HG03064 (cell line): ENCODE measurements around the gene PRSS3.
"Not testable (repeated sequence)": the region's sequence is repeated elsewhere in the genome, so short reads cannot be mapped to it uniquely, and the experiment has no call there.

ENCODE experiments used
- ATAC-seq: cut with Tn5 transposase; IDR thresholded peaks from one replicate; pipeline ENCODE4 v1.9.1; 2021; ENCODE audit warnings: low read depth; ENCODE audit not compliant: unreplicated experiment

PRSS3 gene

DNA sequence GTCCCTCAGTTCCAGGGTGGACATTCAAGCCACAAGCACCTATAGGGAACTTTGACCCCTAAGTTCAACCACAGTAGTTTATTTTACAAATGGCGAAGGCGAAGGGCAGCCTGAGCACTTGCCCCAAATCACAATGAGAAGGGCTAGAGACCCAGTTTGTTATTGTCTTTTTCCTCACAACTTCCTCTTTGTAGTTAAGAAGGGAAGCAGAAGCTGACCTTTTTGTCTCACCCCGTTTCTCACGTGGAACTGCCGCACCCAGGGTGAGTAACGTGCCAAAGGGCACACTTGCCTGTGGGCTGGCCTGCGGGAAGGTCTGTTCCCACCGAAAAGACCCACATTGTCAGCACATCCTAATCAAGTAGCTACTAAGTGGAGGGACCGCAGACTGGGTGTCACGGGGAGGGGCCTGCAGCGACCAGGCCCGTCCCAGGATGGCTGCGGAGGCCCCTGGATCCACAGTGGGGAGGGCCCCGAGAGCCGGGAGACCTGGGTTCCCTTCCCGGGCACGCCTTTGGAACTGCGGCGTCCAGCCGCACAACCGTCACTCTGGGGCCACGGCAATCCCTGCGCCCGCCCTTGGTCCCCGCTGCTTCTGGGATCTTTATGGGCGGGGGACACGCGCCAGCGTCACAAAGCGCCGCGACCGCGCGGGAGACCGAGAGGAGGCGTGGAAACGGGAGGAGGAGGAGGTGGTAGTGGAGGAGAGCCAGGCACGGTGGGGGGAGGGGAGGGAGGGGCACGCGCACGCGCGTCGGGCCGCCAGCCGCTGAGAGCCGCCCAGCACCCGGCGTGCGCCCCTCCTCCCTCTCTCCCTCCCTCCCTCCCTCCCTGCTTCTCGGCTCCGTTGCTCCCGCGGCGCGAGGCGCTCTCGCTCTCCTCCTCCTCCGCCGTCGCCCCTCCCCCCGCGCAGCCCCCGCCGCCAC, 21.2 kb downstream of the PRSS3 start, which contains the start of gene UBE2R2:
TSS of gene UBE2R2 (plus strand) at position 834 of the 926 bp plus-strand sequence. CDS start 598 bp downstream, outside the sequence.
- ATAC-seq: peak; percentile 52

DNA sequence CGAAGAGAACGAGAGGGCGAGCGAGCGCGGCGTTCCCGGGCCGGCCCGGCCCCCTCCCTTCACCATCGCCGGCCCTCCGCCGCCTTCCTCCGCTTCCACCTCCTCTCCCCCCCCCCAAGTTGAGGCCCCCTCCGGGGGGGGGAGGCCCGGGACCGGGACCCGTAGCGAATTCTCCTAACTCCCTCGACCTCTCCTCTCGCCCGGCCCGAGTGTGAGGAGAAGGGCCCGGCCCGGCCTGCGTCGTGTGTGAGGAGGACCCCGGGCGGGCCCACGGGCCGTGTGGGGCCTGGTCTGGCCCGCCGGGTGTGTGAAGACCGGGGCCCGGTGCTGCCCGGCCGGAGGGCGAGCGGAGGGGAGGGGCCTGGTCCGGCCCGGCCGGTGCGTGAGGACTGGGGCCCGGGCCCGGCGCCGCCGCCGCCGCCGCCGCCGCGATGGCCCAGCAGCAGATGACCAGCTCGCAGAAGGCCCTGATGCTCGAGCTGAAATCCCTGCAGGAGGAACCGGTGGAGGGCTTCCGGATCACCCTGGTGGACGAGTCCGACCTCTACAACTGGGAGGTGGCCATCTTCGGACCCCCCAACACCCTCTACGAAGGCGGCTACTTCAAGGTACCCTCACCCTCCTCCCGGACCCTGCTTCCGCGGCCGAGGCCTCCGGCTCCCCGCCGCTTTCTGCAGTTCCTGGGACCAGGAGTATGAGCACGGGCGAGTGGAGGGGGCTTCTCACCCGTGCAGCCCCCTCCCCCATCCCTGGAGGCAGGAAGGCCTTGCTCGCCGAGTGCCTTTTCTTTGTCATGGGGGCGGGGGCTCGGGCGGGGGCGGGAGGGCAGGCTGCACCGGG, 22.2 kb downstream of the PRSS3 start:
- ATAC-seq: peak; percentile 24

DNA sequence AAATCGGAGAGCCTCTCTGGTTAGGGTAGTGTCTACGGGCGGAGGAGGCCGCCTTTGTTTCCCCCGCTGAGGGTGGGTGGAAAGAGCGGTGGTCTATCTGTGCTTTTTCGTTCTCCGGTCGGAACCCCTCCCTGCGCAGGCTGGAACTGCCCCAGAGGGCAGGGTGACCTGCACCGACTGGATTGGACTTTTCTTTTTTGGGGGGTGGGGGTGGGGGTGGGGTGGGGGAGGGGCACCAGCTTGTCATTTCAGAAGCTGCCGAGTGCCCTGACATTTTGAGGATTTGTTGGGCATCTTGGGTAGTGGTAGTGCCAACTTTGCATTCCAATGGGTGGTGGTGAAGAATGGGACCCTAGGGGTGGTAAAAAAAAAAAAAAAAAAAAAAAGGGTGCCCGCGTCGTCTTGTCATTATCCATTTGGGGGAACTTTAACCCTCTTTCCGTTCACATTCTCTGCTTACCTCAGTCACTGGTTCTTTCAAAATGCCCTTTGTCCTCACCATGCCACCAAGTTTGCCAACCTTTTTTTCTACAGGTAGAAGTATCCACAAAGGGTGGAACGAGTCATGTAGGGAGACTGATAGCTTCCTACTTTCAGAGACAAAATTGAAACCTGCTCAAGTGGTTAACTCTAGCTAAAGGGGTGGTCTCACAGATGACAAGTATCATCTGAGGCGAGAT, 22.9 kb downstream of the PRSS3 start:
- no peak for ATAC-seq

DNA sequence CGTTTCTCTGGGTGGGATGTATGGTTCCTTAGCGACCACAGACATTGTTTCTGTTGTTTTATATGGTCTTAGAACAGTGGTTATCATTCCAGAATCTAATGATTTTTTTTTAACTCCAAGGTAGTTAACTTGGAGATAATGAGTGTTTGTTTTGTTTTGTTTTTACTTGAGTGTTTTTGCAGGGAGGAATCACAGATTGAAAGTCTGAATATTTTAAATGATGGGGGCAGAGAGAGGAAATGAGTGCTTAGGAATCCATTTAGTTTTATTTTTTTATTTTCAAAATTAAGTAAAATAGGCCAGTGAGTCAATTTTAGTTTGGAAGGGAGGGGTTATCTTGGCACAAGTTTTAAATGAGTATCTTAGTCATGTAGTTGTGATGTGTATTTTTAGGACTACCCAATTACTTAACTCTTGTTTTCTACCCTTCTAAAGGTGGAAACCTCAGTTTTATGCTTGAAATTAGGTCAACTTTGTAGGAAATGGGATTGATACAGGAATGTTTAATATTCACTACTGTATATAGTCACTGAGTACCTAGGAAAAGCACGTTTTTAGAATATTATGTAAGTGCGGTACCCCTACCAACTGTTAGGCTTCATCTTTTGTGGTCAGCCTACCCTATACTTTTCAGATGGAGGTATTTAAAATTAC, 23.6 kb downstream of the PRSS3 start:
- no peak for ATAC-seq

DNA sequence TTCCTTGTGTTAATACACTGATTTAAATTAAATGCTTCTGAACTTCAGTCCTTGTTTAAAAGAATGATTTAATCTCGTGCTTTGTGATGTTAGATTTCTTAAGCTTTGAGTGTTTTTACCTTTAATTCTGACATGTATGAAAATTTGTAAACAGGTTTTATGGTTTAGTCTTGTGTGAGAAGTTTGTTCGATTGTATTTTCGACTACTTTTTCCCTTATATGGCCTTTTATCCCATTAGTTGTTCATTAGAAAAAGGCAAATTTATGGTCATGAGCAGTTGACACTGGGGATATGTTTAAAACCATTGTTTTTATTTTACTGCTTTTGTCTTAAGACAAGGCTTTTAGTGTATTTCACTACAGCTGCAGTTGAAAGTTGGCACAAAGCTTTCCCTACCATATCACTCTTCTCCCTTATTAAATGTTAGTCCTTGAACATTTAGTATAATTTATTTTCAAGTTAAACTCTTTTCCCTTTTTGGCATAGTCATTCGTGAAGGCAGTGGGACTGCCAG, 24.9 kb downstream of the PRSS3 start:
- no peak for ATAC-seq

DNA sequence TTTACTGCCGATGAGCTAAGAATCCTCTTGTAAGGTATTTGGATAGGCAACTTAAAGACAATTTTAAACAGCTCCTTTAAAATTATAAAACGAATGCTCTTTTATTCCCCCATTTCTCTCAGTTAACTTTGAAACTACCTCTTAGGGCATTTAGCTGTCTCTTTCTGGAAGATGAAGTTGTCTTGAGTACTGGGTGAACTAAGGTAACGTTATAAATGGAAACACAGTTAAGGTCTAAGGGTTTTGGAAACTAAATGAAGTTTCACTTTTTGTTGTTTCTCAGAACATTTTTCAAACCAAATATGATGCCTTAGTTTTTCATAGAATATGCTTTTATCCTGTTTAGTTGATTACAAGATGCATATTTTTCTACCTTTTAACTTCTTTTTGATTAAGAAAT, 28.4 kb downstream of the PRSS3 start:
- ATAC-seq: no peak

DNA sequence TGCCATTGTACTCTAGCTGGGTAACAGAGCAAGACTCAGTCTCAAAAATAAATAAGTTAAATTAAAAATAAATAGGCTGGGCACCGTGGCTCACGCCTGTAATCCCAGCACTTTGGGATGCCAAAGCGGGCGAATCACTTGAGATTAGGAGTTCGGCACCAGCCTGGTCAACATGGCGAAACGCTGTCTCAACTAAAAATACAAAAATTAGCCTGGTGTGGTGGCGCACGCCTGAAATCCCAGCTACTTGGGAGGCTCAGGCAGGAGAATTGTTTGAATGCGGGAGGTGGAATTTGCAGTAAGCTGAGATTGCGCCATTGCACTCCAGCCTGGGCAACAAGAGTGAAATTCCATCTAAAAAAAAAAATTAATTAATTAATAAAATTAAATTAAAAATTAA, 31.9 kb downstream of the PRSS3 start:
- not testable (repeated sequence) for ATAC-seq

DNA sequence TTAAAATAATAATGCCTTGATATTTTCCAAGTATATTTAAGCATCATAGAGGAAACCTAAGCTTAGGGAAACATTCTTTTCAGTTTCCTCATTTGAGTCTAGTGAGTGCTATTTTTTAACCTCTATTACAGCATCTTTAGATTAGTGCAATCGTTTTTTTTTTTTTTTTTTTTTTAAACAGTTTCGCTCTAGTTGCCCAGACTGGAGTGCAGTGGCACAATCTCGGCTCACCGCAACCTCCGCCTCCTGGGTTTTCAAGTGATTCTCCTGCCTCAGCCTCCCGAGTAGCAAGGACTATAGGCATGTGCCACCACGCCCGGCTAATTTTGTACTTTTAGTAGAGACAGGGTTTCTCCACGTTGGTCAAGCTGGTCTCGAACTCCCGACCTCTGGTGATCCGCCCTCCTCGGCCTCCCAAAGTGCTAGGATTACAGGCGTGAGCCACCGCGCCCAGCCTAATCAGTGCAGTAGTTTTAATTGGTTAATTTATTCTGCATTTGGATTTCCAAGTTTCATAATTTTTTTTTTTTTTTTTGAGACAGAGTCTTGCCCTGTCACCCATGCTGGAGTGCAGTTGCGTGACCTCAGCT, 34.4 kb downstream of the PRSS3 start:
- ATAC-seq: not testable (repeated sequence)

DNA sequence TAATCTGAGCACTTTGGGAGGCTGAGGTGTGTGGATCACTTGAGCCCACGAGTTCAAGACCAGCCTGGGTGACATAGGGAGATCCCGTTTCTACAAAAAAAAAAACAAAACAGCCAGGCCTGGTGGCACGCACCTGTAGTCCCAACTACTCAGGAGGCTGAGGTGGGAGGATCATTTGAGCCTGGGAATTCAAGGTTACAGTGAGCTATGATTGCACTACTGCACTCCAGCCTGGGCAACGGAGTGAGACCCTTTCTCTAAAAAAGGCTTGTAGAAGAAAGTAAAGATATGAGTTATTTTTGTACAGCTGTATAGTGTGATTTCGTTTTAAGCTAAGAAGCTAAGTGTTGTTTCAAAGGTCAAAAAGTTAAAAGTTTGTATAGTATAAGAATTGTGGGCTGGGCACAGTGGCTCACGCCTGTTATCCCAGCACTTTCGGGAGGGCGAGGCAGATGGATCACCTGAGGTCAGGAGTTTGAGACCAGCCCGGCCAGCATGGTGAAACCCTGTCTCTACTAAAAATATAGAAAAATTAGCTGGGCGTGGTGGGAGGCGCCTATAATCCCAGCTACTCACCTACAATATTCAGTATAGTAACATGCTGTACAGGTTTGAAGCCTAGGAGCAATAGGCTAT, 40.4 kb downstream of the PRSS3 start:
- ATAC-seq: no peak

DNA sequence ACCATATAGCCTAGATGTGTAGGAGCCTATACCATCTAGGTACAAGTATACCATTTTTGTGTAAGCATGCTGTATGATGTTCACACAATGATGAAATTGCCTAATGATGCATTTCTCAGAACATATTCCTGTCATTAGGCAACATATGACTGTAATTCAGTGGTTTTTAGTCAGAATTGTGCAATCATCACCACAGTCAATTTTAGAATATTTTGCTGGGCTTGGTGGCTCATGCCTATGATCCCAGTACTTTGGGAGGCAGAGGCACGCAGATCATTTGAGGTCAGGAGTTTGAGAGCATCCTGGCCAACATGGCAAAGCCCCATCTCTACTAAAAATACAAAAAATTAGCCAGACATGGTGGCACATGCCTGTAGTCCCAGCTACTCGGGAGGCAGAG, 40.9 kb downstream of the PRSS3 start:
- not testable (repeated sequence) for ATAC-seq

DNA sequence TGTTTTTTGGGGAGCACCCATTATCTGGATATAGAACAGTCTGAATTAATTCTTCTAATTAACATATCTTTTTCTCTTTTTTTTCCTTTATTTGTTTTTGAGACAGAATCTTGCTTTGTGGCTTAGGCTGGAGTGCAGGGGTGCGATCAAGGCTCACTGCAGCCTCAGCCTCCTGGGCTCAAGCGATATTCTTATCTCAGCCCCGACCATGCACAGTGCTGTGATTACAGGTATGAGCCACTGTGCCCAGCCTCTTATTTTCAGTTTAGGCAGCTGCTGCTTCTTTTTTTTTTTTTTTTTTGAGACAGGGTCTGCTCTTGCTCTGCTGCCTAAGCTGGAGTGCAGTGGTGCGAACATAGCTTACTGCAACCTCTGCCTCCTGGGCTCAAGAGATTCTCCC, 41.8 kb downstream of the PRSS3 start:
- no peak for ATAC-seq

DNA sequence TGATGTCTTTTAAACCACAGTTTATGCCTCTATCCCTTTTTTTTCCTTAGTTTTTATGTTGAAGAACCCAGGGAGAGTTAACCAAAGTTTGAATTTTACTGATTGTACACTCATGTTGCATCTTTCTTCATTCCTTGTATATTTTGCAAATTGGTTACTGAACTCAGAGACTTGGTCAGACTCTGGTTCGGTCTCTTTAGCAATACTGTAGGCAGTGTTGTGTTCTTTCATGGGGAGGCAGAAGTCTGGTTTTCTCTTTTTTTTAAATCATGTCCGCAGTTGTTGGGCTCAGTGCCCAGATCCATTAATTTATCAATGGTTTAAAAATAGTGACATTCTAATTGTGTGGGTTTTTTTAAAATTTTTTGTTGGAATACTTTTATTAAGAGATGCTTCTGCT, 45.0 kb downstream of the PRSS3 start:
- no peak for ATAC-seq

DNA sequence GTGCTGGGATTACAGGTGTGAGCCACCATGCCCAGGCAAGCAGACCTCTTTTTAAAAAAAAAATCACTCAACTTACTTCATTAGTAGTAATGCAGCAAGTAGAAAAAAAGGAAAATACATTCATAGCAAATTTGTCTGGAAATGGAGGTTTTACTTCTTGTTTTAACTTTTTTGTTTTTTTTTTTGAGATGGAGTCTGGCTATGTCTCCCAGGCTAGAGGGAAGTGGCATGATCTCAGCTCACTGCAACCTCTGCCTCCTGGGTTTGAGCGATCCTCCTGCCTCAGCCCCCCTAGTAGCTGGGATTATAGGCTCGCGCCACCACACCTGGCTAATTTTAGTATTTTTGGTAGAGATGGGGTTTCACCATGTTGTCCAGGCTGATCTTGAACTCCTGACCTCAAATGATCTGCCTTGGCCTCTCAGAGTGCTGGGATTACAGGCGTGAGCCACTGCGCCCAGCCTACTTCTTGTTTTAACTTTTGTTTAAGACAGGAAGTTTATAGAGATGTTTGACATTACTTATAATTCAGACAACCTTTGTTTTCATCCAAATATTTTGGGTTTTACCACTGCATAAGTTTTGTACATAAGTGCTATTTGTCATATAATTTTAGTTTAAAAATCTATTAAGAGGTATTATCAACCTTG, 48.1 kb downstream of the PRSS3 start:
- no peak for ATAC-seq

DNA sequence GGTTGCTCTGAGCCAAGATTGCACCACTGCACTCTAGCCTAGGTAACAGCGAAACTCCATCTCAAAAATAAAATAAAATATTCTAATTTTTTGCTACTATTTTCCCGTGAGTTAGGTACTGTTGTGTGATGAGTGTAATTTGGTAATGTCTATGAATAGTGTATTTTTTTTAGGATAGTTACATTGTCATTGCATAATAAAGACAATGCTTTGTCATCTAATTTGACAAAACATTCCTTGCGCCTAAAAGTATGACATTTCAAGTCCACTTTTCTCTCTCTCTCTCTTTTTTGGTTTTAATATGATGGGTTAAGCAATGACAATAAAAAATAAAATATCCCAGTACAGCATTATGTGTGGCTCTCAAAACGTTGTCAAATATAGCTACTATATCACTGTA, 50.9 kb downstream of the PRSS3 start:
- ATAC-seq: no peak

DNA sequence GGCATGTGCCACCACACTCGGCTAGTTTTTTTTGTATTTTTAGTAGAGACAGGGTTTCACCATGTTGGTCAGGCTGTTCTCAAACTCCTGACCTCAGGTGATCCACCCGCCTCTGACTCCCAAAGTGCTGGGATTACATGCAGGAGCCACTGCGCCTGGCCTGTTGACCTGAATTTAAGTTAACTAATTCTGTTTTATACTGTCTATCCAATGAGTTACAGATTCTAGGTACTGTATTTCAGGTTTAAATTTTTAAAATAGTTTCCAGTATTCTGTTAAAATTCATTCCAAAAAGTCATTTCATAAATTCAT, 52.5 kb downstream of the PRSS3 start:
- ATAC-seq: not testable (repeated sequence)
